OCI-LY7 (cell line): ENCODE measurements around the gene CUEDC2. TPM values are rescaled to one million over a fixed set of nuclear protein-coding genes. Genes with fewer than 3 reads are reported as not detected.

ENCODE experiments used
- BruUV-seq: library from RNA; stranded (reverse); fragments of 400-500 nt; replicated peaks from 2 replicates; lab custom pipeline; 2021; lab: Mats Ljungman, UMichigan
- CTCF ChIA-PET: fragments of 300-600 bp; sonication (Branson Sonifier 250); formaldehyde crosslinking; loops from one replicate; lab custom pipeline; 2022; ENCODE audit warnings: antibody characterized with exemption; ENCODE audit not compliant: unreplicated experiment; lab: Charles Lee
- POLR2A ChIA-PET: fragments of 300-600 bp; sonication (Branson Sonifier 250); formaldehyde crosslinking; loops from one replicate; lab custom pipeline; 2022; ENCODE audit warnings: antibody characterized with exemption; lab: Charles Lee
- DNase-seq: peaks from one replicate; pipeline ENCODE4 v3.0.0-alpha.2; 2015; ENCODE audit warnings: low spot score
- H2AFZ ChIP-seq: fragments of 200-600 bp; sonication (generic), shearing (Covaris generic); 2 replicates; pipeline ENCODE4 v1.6.1; 2014; ENCODE audit warnings: mild to moderate bottlenecking, antibody characterized with exemption, low read length, moderate library complexity
- H3K27ac ChIP-seq: fragments of 200-600 bp; sonication (generic); 2 replicates; pipeline ENCODE4 v1.5.1; 2014; ENCODE audit warnings: mixed run types, low read depth, mild to moderate bottlenecking, moderate library complexity, low read length, inconsistent platforms; ENCODE audit not compliant: poor library complexity, severe bottlenecking
- H3K36me3 ChIP-seq: fragments of 200-600 bp; sonication (generic); 2 replicates; pipeline ENCODE4 v1.6.1; 2014; ENCODE audit warnings: mild to moderate bottlenecking, antibody characterized with exemption, low read length, moderate library complexity, mixed read lengths; ENCODE audit not compliant: insufficient read depth
- H3K4me1 ChIP-seq: fragments of 200-600 bp; sonication (generic); 2 replicates; pipeline ENCODE4 v1.5.1; 2014; ENCODE audit warnings: mild to moderate bottlenecking, low read length; ENCODE audit not compliant: insufficient read depth, poor library complexity, severe bottlenecking
- H3K4me2 ChIP-seq: fragments of 200-600 bp; sonication (generic); 2 replicates; pipeline ENCODE4 v1.6.1; 2014; ENCODE audit warnings: mild to moderate bottlenecking, low read length
- H3K4me3 ChIP-seq: fragments of 200-600 bp; sonication (generic); 2 replicates; pipeline ENCODE4 v1.5.1; 2014; ENCODE audit warnings: mild to moderate bottlenecking, low read depth, low read length; ENCODE audit not compliant: poor library complexity, severe bottlenecking
- H3K79me2 ChIP-seq: fragments of 200-600 bp; sonication (generic); 2 replicates; pipeline ENCODE4 v1.6.1; 2016; ENCODE audit warnings: low read depth, mild to moderate bottlenecking, low read length, moderate library complexity, mixed read lengths; ENCODE audit not compliant: insufficient read depth
- H3K9me2 ChIP-seq: fragments of 200-600 bp; sonication (generic); 2 replicates; pipeline ENCODE4 v1.6.1; 2016; ENCODE audit warnings: mild to moderate bottlenecking, low read length, mixed read lengths; ENCODE audit not compliant: insufficient read depth
- H3K9me3 ChIP-seq: fragments of 200-600 bp; sonication (generic); 2 replicates; pipeline ENCODE4 v1.6.1; 2014; ENCODE audit warnings: mild to moderate bottlenecking, mixed run types, low read length, mixed read lengths
- H4K20me1 ChIP-seq: fragments of 200-600 bp; sonication (generic); 2 replicates; pipeline ENCODE4 v1.6.1; 2014; ENCODE audit warnings: mild to moderate bottlenecking, antibody characterized with exemption, low read length, moderate library complexity, mixed read lengths; ENCODE audit not compliant: insufficient read depth
- CTCF ChIP-seq: fragments of 200-600 bp; sonication (generic); conservative IDR thresholded peaks from 2 replicates; pipeline ENCODE4 v1.5.1; 2014; ENCODE audit warnings: mild to moderate bottlenecking, antibody characterized with exemption, low read length, moderate library complexity, mixed read lengths
- EZH2phosphoT487 ChIP-seq: fragments of 200-600 bp; sonication (generic); IDR thresholded peaks from 2 replicates; pipeline ENCODE4 v1.6.1; 2018; ENCODE audit warnings: low read depth, borderline replicate concordance, mild to moderate bottlenecking, mixed run types, antibody characterized with exemption, low read length, moderate library complexity, mixed read lengths
- intact Hi-C: fragments of 100-400 bp; cut with micrococcal nuclease; formaldehyde crosslinking; loops from one replicate; pipeline ENCODE4 v1.10.0; 2022; ENCODE audit not compliant: unreplicated experiment
- total RNA-seq, 2 experiments: library from RNA; depleted of rRNA in 1 of 2; stranded (reverse); fragments of >200 nt in 1 of 2; shearing (Covaris generic) in 1 of 2; gene quantifications; 2 replicates each; pipeline ENCODE4 v1.2.3, GENCODE V29; 2014 to 2022

Gene CUEDC2
- total RNA-seq, 2 experiments from 2014 or later, result 48.9 to 73.3 TPM

- Histone ChIP-seq H4K20me1 (no peaks in the 10 kb centered on the region), H3K36me3 (peaks cover 11% of the 10 kb centered on the region; the same call in 1 of the 2 replicates), H3K9me2 (no peaks in the 10 kb centered on the region), H3K27ac (peak overlapping the region; percentile 82), H3K79me2 (peaks cover 6% of the 10 kb centered on the region; the same call in 1 of the 2 replicates), H3K4me2 (peak overlapping the region; percentile 96), H3K4me3 (peak overlapping the region; percentile 79), H3K4me1 (peaks cover 46% of the 10 kb centered on the region), H2AFZ (peak overlapping the region; percentile 80; the same call in 1 of the 2 replicates), H3K9me3 (no peaks in the 10 kb centered on the region)
- POLR2A ChIA-PET, result interaction anchor here (0.9 to 1.8 kb wide), 8 partner anchors 12 to 85 kb away, joined by 3 to 11 read pairs (median 6); partner anchors contain the start of genes C10orf95 and CUEDC2
- DNase-seq, result peak; percentile 60
- BruUV-seq, result no TSS peak
- TF ChIP-seq CTCF (no peak), EZH2phosphoT487 (no peak)
- intact Hi-C loops, result loop anchor here (2.0 to 5.0 kb wide), 3 partner anchors 59 to 163 kb away; partner anchors contain the start of genes ACTR1A and SUFU
- CTCF ChIA-PET, result interaction anchor here (0.9 to 1.2 kb wide), 2 partner anchors 13 to 20 kb away, joined by 3 to 5 read pairs; partner anchors contain the start of gene CUEDC2
Observed at GRCh38 chr10:102419269-102420180, 12.8 kb downstream of the CUEDC2 start.

GRCh38 chr10:102418622-102419268 lies 13.6 kb downstream of the CUEDC2 start, which contains the start of gene PSD:
TSS of gene PSD (minus strand) at chr10:102418785. CDS start at chr10:102417038, 1,747 bp downstream.
- DNase-seq, result no peak
- intact Hi-C loops, result no loop called here
- H3K4me3 ChIP-seq, result peak within 1 kb of the TSS; percentile 79
- H3K9me3 ChIP-seq, result no peaks in the 10 kb centered on the region
- peaks cover 11% of the 10 kb centered on the region; the same call in 1 of the 2 replicates for H3K36me3 ChIP-seq
- peaks cover 6% of the 10 kb centered on the region; the same call in 1 of the 2 replicates for H3K79me2 ChIP-seq
- ChIA-PET POLR2A (no interaction called here), CTCF (no interaction called here)
- TF ChIP-seq EZH2phosphoT487 (no peak), CTCF (no peak)
- BruUV-seq, result no TSS peak
- peak within 1 kb of the TSS; percentile 80; the same call in 1 of the 2 replicates for H2AFZ ChIP-seq
- no peaks in the 10 kb centered on the region for H4K20me1 ChIP-seq
- H3K4me1 ChIP-seq, result peaks cover 46% of the 10 kb centered on the region
- H3K27ac ChIP-seq, result peak within 1 kb of the TSS; percentile 82
- H3K9me2 ChIP-seq, result no peaks in the 10 kb centered on the region
- H3K4me2 ChIP-seq, result peak within 1 kb of the TSS; percentile 96
